Mesodermal cell (in vitro differentiated cells): ENCODE results near the gene CSNK2A2.

Experiments used
- H3K27ac ChIP-seq: 2 replicates; pipeline ENCODE4 v1.7.0; 2013; ENCODE audit warnings: mild to moderate bottlenecking, low read depth, low read length, moderate library complexity; ENCODE audit not compliant: severe bottlenecking
- H3K36me3 ChIP-seq: 2 replicates; pipeline ENCODE4 v1.7.1; 2013; ENCODE audit warnings: mild to moderate bottlenecking, low read length, moderate library complexity; ENCODE audit not compliant: control insufficient read depth, insufficient read depth
- H3K4me1 ChIP-seq: one replicate; pipeline ENCODE4 v1.7.1; 2013; ENCODE audit warnings: mild to moderate bottlenecking, low read length; ENCODE audit not compliant: insufficient read depth, control insufficient read depth, poor library complexity, severe bottlenecking
- H3K4me3 ChIP-seq: 2 replicates; pipeline ENCODE4 v1.7.0; 2013; ENCODE audit warnings: low read length, control low read depth, mild to moderate bottlenecking; ENCODE audit not compliant: insufficient read depth, poor library complexity, severe bottlenecking; ENCODE audit errors: extremely low read depth
- H3K9me3 ChIP-seq: 2 replicates; pipeline ENCODE4 v1.7.1; 2013; ENCODE audit warnings: mild to moderate bottlenecking, low read length, moderate library complexity; ENCODE audit not compliant: control insufficient read depth
- WGBS, 2 experiments: methylation state at CpG; one replicate each; pipeline ENCODE4 v1.1.5; 2013; ENCODE audit warnings: missing lambda C conversion rate in 2 of 2; ENCODE audit not compliant: insufficient coverage in 2 of 2; 5-methylcytosine and 5-hydroxymethylcytosine counted together

CSNK2A2 gene

GRCh38 chr16:58219432-58219831, 21.5 kb upstream of the CSNK2A2 start:
- Histone ChIP-seq H3K9me3 (no peaks in the 10 kb centered on the region), H3K36me3 (no peaks in the 10 kb centered on the region), H3K4me1 (no peaks in the 10 kb centered on the region), H3K4me3 (no peak overlapping the region), H3K27ac (no peak overlapping the region)

- WGBS, 2 experiments = 0% methylated on average over 1 to 2 of the region's 3 CpGs
- Histone ChIP-seq H3K4me1 (no peaks in the 10 kb centered on the region), H3K36me3 (no peaks in the 10 kb centered on the region), H3K4me3 (no peak overlapping the region), H3K9me3 (no peaks in the 10 kb centered on the region), H3K27ac (no peak overlapping the region)
Measured at GRCh38 chr16:58218786-58219185, 20.9 kb upstream of the CSNK2A2 start.

- 40% methylated on average over 2 of the region's 2 CpGs; no CpG with 5 or more reads in 1 of the 2 experiments for WGBS, 2 experiments
- Histone ChIP-seq H3K9me3 (no peaks in the 10 kb centered on the region), H3K4me3 (no peak overlapping the region), H3K4me1 (no peaks in the 10 kb centered on the region), H3K36me3 (no peaks in the 10 kb centered on the region), H3K27ac (no peak overlapping the region)
Measured at GRCh38 chr16:58217311-58217925, 19.5 kb upstream of the CSNK2A2 start.

- H3K9me3 ChIP-seq = no peaks in the 10 kb centered on the region
- no peaks in the 10 kb centered on the region for H3K4me1 ChIP-seq
- 81 to 82% methylated on average over 3 of the region's 3 CpGs for WGBS, 2 experiments
- no peaks in the 10 kb centered on the region for H3K36me3 ChIP-seq
- H3K4me3 ChIP-seq = no peak overlapping the region
- no peak overlapping the region for H3K27ac ChIP-seq
Measured at GRCh38 chr16:58212824-58213655, 15.1 kb upstream of the CSNK2A2 start.

GRCh38 chr16:58211846-58212245, 13.9 kb upstream of the CSNK2A2 start:
- 83% methylated on average over 1 of the region's 3 CpGs; no CpG with 5 or more reads in 1 of the 2 experiments for WGBS, 2 experiments

GRCh38 chr16:58211245-58211644, 13.3 kb upstream of the CSNK2A2 start:
- Histone ChIP-seq H3K4me3 (no peak overlapping the region), H3K4me1 (no peaks in the 10 kb centered on the region), H3K9me3 (no peaks in the 10 kb centered on the region), H3K36me3 (no peaks in the 10 kb centered on the region), H3K27ac (no peak overlapping the region)

More at GRCh38 chr16:58211846-58212245, 13.9 kb upstream of the CSNK2A2 start:
- no peaks in the 10 kb centered on the region for H3K36me3 ChIP-seq
- H3K4me3 ChIP-seq = no peak overlapping the region
- H3K9me3 ChIP-seq = no peaks in the 10 kb centered on the region
- H3K27ac ChIP-seq = no peak overlapping the region
- H3K4me1 ChIP-seq = no peaks in the 10 kb centered on the region

GRCh38 chr16:58205276-58206036, 7.5 kb upstream of the CSNK2A2 start:
- no peak overlapping the region for H3K4me3 ChIP-seq
- H3K27ac ChIP-seq = no peak overlapping the region
- no peaks in the 10 kb centered on the region for H3K36me3 ChIP-seq
- 76 to 79% methylated on average over 5 to 8 of the region's 10 CpGs for WGBS, 2 experiments
- no peaks in the 10 kb centered on the region for H3K9me3 ChIP-seq
- no peaks in the 10 kb centered on the region for H3K4me1 ChIP-seq

- WGBS, 2 experiments = 72 to 73% methylated on average over 3 to 4 of the region's 5 CpGs
- Histone ChIP-seq H3K9me3 (no peaks in the 10 kb centered on the region), H3K4me1 (no peaks in the 10 kb centered on the region), H3K36me3 (peaks cover 6% of the 10 kb centered on the region), H3K4me3 (no peak overlapping the region), H3K27ac (no peak overlapping the region)
Measured at GRCh38 chr16:58201163-58201562, 3.3 kb upstream of the CSNK2A2 start.

GRCh38 chr16:58200004-58200797, 2.3 kb upstream of the CSNK2A2 start:
- H3K27ac ChIP-seq = no peak overlapping the region
- H3K9me3 ChIP-seq = no peaks in the 10 kb centered on the region
- H3K36me3 ChIP-seq = peaks cover 15% of the 10 kb centered on the region
- WGBS, 2 experiments = 86 to 100% methylated on average over 3 of the region's 7 CpGs
- H3K4me3 ChIP-seq = no peak overlapping the region
- peaks cover 3% of the 10 kb centered on the region for H3K4me1 ChIP-seq

GRCh38 chr16:58198803-58199411, 1.0 kb upstream of the CSNK2A2 start:
- 75 to 83% methylated on average over 2 of the region's 3 CpGs for WGBS, 2 experiments
- H3K36me3 ChIP-seq = peaks cover 28% of the 10 kb centered on the region
- no peaks in the 10 kb centered on the region for H3K9me3 ChIP-seq
- H3K4me1 ChIP-seq = peaks cover 3% of the 10 kb centered on the region
- peak overlapping the region; percentile 45 for H3K4me3 ChIP-seq
- no peak overlapping the region for H3K27ac ChIP-seq
